HL-60/S4 treated with retinoic acid at 250 ng/mL for 4 days and 3 days (cell line): ENCODE results near the gene ITGA6.

Source experiments
- in situ Hi-C: fragments of 300-500 bp; cut with MboI; formaldehyde crosslinking; loops from 2 replicates; pipeline ENCODE4 v1.7.0; 2022; ENCODE audit warnings: low sequenced_read_pairs

The ITGA6 gene

GRCh38 chr2:172439911-172440310 is 12.5 kb downstream of the ITGA6 start:
- in situ Hi-C loops, result no loop called here

DNA sequence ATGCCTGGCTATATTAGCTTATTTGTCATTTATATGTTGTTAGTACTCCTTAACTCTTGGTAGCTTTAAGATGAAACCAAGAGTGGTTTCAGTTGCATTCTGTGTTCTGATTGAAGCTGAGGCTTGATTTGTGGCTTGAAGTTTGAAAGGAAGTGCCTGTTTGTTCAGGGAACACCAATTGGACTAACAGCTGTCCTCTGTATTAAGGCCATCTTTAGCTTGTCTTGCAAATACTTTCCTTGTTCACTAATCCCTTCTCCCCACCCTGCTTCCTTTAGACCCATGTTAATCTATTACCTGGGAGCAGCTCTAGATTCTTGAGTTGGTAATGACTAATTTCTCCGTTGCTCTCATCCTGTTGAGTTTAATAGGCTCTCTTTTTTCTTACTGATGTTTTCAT is 13.4 kb downstream of the ITGA6 start:
- in situ Hi-C loops, result no loop called here

DNA sequence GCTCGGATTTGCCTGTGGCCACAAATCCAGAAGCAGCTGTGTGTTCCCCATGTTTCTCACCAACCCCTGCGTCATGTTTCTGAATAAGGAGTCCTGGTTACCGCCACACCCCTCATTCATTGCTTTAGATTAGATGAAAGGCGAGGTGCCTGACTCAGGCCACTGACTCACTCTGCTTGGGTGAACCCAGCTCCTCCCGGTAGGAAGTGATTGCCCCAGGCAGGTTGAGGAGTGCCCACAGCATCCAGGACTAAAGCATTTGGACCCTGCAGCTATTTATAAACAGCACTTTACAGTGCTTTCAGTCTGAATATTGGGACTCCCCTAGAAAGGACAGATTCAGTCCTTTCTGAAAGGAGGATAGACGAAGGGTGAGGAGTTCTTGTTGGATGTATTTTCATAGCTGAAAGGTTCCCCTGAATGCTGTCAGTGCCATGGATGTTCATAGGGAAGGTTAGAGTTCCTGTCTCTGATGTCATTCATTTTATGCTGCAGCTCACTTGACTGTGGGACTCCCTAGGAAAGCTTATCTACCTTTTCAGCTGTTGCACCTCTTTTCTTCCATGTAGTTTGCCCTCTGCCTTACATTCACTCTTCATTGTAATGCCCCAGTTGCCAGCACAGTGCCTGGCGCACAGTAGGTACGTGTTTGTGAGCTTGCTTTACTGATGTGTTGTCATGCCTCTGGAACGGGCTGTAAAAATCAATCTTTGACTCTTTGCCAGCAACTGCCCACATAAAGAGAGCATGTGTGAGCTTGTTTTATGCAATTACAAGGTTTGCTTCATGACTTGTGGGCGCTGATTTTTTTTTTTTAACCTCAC is 14.9 kb downstream of the ITGA6 start:
- in situ Hi-C loops, result no loop called here

- in situ Hi-C loops, result no loop called here
Observed at GRCh38 chr2:172445851-172446250, 18.5 kb downstream of the ITGA6 start.

DNA sequence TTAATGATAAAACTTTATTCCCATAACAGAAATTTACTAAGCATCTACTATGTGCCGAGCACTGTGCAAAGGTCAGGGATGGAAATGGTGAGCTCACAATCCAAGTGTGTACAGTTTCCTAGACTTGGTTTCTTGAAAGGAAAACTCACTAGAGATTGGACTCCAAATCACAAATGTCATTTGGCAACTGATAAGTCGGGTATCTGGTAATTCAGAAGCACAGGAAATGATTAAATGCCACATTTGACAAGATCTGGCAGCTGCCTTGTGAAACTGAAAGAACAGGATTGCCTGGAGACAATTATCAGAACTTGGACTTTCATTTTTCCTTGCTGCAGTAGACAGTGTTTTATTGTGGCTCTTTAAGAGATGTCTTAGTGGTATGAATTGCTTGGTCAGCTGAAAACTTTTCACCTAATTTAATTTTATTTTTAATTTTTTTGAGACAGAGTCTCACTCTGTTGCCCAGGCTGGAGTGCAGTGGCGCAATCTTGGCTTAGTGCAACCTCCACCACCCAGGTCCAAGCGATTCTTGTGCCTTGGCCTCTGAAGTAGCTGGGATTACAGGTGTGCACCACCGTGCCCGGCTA is 19.2 kb downstream of the ITGA6 start:
- in situ Hi-C loops, result no loop called here

DNA sequence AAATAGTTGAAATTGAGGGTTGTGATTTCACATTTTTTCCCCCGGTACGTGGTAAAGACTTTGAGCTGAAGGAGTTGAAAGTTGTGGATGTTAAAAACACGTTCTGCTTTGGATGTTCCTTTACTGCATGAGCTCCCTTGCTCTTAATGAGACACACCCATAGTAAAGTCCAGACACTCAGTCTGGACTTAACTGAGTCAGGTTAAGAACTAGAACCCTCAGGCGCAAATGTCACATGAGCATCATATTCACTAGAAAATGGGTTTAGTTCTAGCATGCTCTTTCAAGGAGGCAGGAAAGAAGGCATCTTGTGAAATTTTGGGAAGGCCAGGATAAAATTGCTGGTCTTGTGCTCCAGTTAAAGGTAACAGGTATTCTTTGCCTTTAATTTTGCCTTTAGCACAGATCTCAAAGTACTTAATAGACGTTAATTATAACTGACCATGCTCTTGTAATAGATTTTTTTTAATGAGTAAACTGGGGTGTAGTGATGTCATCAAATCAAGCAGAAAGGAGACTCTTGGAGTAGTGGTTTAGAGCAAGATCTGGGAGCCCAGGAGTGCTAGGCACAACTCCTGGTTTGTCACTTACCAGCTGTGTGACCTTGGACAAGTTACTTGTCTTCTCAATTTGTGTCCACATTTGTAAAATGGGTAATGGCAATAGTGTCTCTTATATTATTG is 20.6 kb downstream of the ITGA6 start:
- in situ Hi-C loops, result no loop called here

GRCh38 chr2:172448544-172449267 is 21.3 kb downstream of the ITGA6 start:
- in situ Hi-C loops, result no loop called here

DNA sequence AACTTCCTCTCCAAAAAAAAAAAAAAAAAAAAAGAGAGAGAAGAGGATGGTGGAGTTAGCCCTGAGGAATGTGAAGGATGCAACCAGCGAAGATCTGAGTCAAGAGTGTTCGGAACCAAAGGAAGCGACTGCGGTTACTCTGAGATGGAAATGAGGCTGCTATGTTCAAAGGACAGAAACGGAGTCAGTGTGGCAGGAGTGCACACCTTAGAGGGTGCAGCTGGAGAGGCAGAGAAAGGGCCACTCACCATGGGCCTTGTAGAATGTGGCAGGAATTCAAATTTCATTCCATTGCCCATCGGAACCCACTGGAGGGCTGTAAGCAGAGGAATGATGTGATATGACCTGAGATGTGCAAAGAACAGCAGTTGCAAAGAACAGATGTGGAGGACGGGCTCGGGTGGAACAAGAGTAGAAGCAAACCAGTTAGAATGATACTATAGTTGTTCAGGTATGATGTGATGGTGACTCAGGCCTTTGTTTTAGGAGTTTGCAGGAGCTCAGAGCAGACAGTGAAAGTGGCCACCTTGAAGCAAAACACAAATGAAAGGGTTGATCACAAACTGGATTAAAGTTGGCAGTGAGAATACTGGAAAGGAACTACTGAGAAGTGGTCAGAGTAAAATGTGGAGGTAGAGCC is 22.6 kb downstream of the ITGA6 start:
- in situ Hi-C loops, result loop anchor here (25.0 kb wide), 2 partner anchors 763 to 863 kb away; partner anchors contain the start of gene DYNC1I2

DNA sequence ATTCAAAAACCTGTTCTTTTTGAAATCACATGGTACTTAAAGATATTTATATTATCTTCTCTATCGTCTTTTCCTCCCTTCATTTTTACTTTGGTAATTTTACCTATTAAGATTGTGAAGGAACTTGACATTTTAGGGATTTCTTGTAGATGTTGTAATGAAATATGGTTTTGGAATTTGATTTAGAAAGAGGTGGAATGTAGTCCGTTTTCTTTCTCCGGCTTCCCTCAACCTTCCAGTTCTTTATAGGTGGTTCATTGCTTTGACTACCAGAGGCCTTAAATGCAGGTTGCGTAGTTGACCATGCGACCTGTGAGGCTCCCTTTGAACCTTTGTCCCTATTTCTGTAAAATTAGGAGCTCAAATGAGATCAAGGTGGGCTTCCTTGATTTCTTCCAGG is 24.5 kb downstream of the ITGA6 start:
- in situ Hi-C loops, result loop anchor here (25.0 kb wide), 2 partner anchors 765 to 865 kb away; partner anchors contain the start of gene DYNC1I2

- in situ Hi-C loops, result loop anchor here (25.0 kb wide), 2 partner anchors 766 to 866 kb away; partner anchors contain the start of gene DYNC1I2
Observed at GRCh38 chr2:172452845-172453244, 25.5 kb downstream of the ITGA6 start.

- in situ Hi-C loops, result loop anchor here (25.0 kb wide), 2 partner anchors 767 to 867 kb away; partner anchors contain the start of gene DYNC1I2
Observed at GRCh38 chr2:172454404-172455120, 27.2 kb downstream of the ITGA6 start.

DNA sequence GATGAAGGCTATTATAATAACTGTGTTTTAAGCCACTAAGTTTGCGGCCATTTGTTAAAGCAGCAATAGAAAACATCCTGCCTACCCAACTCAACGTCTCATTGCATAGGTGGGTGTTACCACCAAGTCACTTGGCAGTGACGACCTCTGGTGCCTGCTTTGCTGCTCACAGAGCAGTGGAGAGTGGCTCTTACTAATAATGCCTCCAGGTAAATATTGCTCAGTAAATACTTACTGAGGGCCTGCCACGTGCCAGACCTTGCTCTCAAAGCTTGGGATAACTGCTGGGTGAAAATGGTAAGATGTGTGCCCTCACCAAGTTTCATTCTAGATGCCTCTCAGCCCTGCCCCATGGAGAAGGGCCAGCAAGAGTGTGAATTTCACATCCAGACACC is 27.7 kb downstream of the ITGA6 start:
- in situ Hi-C loops, result loop anchor here (25.0 kb wide), 2 partner anchors 768 to 868 kb away; partner anchors contain the start of gene DYNC1I2

DNA sequence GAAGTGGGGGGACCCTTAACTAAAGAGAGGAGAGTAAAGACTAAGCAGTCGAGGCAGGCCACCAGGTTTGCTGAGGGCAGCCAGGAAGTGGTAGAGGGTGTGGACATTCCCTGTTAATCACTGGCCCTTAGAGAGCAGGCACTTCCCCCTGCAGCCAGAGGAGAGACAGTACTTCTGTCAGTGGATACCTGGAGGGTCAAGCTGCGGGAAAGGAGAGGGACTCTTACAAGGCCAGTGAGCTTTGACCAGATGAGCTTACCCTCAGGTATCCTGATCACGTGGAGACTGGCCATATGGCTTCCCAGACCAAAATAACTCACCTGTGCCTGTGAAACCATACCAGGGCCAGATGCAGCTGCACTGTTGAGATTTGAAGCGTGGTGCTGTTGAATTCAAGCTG is 28.6 kb downstream of the ITGA6 start:
- in situ Hi-C loops, result loop anchor here (25.0 kb wide), 2 partner anchors 769 to 869 kb away; partner anchors contain the start of gene DYNC1I2

DNA sequence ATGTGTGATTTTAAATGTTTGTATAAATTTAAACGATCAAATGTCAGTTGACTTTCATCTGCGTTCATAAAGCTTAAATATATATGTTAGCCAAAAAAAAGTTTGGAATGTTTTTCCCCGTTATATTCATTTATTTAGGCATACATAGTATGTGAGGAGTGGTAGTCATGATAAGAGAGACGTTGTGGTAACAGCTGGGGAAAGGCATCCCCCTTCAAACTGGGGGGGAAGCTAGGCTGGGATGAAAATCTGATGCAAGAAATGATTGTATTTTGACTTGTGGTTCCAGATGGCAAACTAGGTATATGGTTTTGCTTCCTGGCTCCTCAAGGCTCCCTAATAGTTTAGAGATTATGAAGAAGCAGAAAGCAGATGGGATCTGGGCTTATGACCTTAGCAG is 30.1 kb downstream of the ITGA6 start:
- in situ Hi-C loops, result loop anchor here (25.0 kb wide), 2 partner anchors 770 to 870 kb away; partner anchors contain the start of gene DYNC1I2

DNA sequence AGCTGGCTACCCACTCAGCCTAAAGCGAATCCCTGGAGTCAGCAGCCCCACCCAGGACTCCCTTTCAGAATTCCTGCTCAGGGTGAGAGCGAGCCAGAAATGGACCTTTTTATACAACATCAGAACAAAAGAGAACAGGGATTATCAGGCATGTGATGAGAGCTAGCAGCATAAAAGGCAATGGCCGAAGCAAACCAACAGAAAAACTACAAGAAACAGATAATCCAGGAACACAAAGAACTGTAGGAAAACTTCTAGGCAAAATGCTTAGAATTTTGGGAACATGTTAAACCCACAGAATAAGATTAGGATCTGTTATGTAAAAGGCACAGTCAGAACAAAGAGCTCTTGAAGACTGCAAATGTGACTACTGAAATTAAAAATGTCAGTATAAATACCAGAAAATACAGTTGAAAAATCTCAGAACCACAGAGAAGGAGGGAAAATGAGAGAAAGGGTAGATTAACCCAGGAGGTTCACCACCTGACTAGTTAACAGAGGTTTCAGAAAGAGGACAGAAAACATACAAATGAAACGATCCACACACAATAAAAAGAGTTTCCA is 31.3 kb downstream of the ITGA6 start:
- in situ Hi-C loops, result loop anchor here (25.0 kb wide), 2 partner anchors 771 to 871 kb away; partner anchors contain the start of gene DYNC1I2

DNA sequence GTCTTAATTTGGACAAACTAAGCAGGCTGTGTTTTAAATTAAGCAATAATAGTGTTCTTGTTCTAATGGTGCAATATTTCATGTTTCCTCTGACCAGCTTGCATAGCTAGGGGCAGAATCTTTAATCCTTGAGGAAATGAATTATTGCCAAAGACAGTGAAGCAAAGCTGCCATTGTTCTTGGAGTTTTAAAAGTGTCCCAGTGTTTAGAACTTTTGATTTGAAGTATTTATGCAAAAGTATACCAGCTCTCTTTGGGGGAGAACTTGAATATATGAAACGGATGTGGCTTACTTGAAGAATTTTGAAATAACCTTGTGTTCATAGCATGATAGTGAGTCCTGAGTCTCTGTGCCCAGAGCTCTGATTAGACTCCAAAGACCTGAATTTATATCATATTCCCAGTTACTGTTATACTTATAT is 33.4 kb downstream of the ITGA6 start:
- in situ Hi-C loops, result loop anchor here (10.0 to 25.0 kb wide), 3 partner anchors 286 to 873 kb away; partner anchors contain the start of gene DYNC1I2

- in situ Hi-C loops, result loop anchor here (10.0 to 25.0 kb wide), 3 partner anchors 287 to 874 kb away; partner anchors contain the start of gene DYNC1I2
Observed at GRCh38 chr2:172461591-172462372, 34.4 kb downstream of the ITGA6 start.

- in situ Hi-C loops, result loop anchor here (10.0 to 25.0 kb wide), 3 partner anchors 288 to 875 kb away; partner anchors contain the start of gene DYNC1I2
Observed at GRCh38 chr2:172462373-172462848, 35.0 kb downstream of the ITGA6 start.
